GM10847 (cell line): ENCODE results near the gene HES7.
A peak's percentile ranks its signal among the peaks of the same experiment; 100 is the strongest.

ENCODE experiments used
- POLR2A ChIP-seq: IDR thresholded peaks from 2 replicates; pipeline ENCODE4 v1.6.1; 2011; ENCODE audit not compliant: insufficient read length; ENCODE audit errors: extremely low read depth

The HES7 gene

GRCh38 chr17:8158267-8159031 is 34.5 kb upstream of the HES7 start:
- no peak for TF ChIP-seq POLR2A

GRCh38 chr17:8156246-8156992 is 32.5 kb upstream of the HES7 start:
- TF ChIP-seq POLR2A, result peak; percentile 62

- TF ChIP-seq POLR2A, result no peak
Observed at GRCh38 chr17:8155996-8156245, 32.0 kb upstream of the HES7 start.

- no peak for TF ChIP-seq POLR2A
Observed at GRCh38 chr17:8155231-8155995, 31.5 kb upstream of the HES7 start.

- no peak for TF ChIP-seq POLR2A
Observed at GRCh38 chr17:8154608-8155155, 30.8 kb upstream of the HES7 start.

GRCh38 chr17:8153957-8154607 is 30.2 kb upstream of the HES7 start:
- TF ChIP-seq POLR2A, result peak; percentile 16

- no peak for TF ChIP-seq POLR2A
Observed at GRCh38 chr17:8153525-8153956, 29.6 kb upstream of the HES7 start.

GRCh38 chr17:8153031-8153451 is 29.1 kb upstream of the HES7 start:
- TF ChIP-seq POLR2A, result no peak

GRCh38 chr17:8152112-8152775 is 28.3 kb upstream of the HES7 start, which contains the start of gene PER1:
PER1 (minus strand) TSS chr17:8152404; CDS start chr17:8150706, 1,698 bp downstream.
- peak; percentile 69 for TF ChIP-seq POLR2A

GRCh38 chr17:8151641-8152111 is 27.8 kb upstream of the HES7 start:
- TF ChIP-seq POLR2A, result no peak

GRCh38 chr17:8151120-8151640 is 27.3 kb upstream of the HES7 start:
- TF ChIP-seq POLR2A, result no peak

GRCh38 chr17:8150194-8151119 is 26.6 kb upstream of the HES7 start:
- TF ChIP-seq POLR2A, result no peak

GRCh38 chr17:8149419-8150193 is 25.7 kb upstream of the HES7 start:
- TF ChIP-seq POLR2A, result no peak

- TF ChIP-seq POLR2A, result no peak
Observed at GRCh38 chr17:8148560-8148959, 24.7 kb upstream of the HES7 start.
